ENCODE data around the gene RNLS. TPM values are rescaled to one million over a fixed set of nuclear protein-coding genes. Genes with fewer than 3 reads are reported as not detected.
"Not testable (repeated sequence)": the region's sequence is repeated elsewhere in the genome, so short reads cannot be mapped to it uniquely, and the experiment has no call there.

RNLS gene
- total RNA-seq, 4 donors from 2014 or later = 10.6 to 38.7 (median 28.2) TPM

DNA sequence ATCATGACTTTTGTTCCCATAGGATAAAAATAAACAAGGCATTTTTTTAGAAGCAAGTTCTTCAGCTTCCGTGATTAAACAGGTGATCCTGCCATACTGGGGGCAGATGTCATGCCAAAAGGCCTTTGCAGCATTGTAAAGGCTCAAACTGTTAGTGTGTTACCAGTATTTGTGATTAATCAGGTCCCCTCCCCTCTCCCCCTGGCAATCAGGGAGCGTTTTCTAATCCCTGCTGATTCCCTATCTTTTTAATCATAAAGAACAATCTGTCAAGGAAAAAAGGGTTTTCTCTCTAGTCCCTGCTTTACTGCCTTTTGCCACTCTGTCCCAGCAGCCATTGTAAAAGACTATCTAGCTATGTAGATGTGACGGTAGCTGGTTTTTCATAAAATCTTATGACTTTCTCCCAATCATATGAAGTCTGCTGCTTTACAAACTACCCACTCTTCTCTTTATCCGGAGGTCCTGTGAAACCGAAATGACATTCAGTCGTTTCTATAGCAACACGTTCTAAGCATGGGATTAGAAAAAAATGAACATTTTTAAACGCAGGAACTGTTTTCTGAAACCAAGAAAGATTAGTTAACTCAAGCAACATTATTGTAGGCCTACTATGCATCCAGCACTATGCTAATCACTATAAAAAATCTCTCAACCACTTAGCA lies 210.9 kb downstream of the RNLS start:
- no peak overlapping the region for H3K4me3 ChIP-seq (replicated peaks in 1 of 3)
- no peaks in the 10 kb centered on the region for H3K9me3 ChIP-seq
- intact Hi-C loops (cut with DNase I) = no loop called here
- H3K4me1 ChIP-seq = peaks cover 0 to 5% of the 10 kb centered on the region in 2 donors
- H3K27me3 ChIP-seq = no peaks in the 10 kb centered on the region
- H3K36me3 ChIP-seq = no peaks in the 10 kb centered on the region
- DNase-seq = no peak
- H3K27ac ChIP-seq = no peak overlapping the region
- WGBS, 2 donors = 85 to 87% methylated on average over 8 of the region's 8 CpGs
- TF ChIP-seq, protein P1, sequence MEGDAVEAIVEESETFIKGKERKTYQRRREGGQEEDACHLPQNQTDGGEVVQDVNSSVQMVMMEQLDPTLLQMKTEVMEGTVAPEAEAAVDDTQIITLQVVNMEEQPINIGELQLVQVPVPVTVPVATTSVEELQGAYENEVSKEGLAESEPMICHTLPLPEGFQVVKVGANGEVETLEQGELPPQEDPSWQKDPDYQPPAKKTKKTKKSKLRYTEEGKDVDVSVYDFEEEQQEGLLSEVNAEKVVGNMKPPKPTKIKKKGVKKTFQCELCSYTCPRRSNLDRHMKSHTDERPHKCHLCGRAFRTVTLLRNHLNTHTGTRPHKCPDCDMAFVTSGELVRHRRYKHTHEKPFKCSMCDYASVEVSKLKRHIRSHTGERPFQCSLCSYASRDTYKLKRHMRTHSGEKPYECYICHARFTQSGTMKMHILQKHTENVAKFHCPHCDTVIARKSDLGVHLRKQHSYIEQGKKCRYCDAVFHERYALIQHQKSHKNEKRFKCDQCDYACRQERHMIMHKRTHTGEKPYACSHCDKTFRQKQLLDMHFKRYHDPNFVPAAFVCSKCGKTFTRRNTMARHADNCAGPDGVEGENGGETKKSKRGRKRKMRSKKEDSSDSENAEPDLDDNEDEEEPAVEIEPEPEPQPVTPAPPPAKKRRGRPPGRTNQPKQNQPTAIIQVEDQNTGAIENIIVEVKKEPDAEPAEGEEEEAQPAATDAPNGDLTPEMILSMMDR (IDR thresholded peaks at IDR 0.05) = no peak
- TF ChIP-seq POLR2A (IDR thresholded peaks at IDR 0.05) = no peak

DNA sequence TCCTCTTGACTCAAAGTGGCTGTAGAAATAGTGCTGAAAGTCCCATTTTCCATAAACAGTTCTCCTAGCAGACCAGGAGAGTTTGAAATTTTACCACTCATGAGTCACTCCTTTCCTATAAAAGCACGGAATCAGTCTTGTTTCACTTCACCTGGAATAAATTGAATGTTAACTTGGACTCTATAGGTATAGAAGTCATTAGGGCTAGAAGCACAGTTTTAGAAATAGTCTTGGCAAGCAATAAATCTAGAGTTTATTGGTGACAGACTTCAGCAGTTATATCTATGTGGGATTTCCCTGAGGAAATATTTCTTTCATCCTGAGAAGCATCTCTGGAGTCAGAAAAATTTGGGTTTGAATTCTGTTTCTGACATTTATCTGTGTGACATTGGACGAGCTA lies 212.4 kb downstream of the RNLS start:
- Histone ChIP-seq H3K9me3 (no peaks in the 10 kb centered on the region), H3K27me3 (no peaks in the 10 kb centered on the region), H3K36me3 (no peaks in the 10 kb centered on the region), H3K4me3 (replicated peaks in 1 of 3) (no peak overlapping the region), H3K4me1 (peaks cover 0 to 6% of the 10 kb centered on the region in 2 donors), H3K27ac (no peak overlapping the region)
- DNase-seq = no peak
- WGBS, 2 donors = 83 to 95% methylated on average over 2 of the region's 2 CpGs
- intact Hi-C loops (cut with DNase I) = no loop called here
- TF ChIP-seq, protein P1 (IDR thresholded peaks at IDR 0.05) = no peak
- TF ChIP-seq POLR2A (IDR thresholded peaks at IDR 0.05) = no peak

DNA sequence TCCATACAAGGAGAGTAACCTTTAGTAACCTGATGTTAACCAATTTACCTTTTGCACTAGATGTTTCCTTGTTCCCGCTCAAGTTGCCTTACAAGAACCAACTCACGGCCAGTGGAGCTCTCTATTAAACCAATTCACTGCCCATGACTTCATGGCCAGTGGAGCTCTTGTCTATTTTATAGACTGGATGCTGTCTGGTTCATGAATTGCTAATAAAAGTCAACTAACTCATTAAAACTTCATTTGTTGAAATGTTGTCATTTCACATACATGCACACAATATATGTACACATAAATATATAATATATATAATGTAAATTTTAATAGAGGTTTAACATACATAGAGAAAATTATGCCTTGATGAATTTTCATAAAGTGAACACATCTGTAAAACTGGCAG lies 216.3 kb downstream of the RNLS start:
- TF ChIP-seq, protein P1 (IDR thresholded peaks at IDR 0.05) = no peak
- no peak for TF ChIP-seq POLR2A (IDR thresholded peaks at IDR 0.05)
- intact Hi-C loops (cut with DNase I) = no loop called here
- DNase-seq = no peak
- no peaks in the 10 kb centered on the region for H3K36me3 ChIP-seq
- peaks cover 5 to 11% of the 10 kb centered on the region in 2 donors for H3K4me1 ChIP-seq
- H3K27me3 ChIP-seq = no peaks in the 10 kb centered on the region
- no peaks in the 10 kb centered on the region for H3K9me3 ChIP-seq
- WGBS, 2 donors = 94 to 96% methylated on average over 2 of the region's 2 CpGs
- no peak overlapping the region for H3K27ac ChIP-seq
- H3K4me3 ChIP-seq (replicated peaks in 1 of 3) = no peak overlapping the region

DNA sequence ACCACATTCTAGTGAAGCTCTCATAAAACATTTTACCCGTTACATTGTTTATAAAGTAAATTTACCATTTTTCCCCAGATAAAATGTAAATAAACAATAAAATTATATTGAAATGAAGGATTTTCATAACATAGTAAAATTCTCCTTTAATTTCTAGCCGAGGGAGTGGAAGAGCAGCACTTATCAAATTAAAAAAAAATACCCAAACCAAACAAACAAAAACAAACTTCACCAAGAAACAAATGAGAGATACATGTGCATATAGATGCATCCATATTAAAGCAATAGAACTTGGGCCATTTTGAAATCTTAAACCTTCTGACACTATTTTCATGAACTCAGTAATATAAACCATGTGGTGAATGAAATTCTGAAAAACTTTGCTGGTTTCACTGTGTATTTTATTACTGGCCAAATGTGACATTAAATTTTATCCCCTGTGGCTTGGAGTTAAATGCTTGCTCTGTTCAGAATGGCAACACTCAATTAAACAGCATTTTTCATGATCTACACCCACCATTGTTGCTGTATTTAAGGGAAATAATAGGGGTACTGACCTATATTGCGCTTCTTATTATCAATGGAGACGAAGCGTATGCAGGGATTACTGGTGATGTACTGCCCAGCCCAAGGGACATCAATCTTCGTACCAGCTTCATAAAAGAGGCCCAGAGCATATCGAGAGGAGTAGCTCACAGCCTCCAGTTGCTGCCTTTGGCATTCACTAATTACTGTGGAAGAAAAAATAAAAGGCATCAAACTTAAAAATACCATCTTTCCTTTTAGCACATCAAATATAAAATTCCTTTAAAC lies 220.9 kb downstream of the RNLS start:
- H3K9me3 ChIP-seq = no peaks in the 10 kb centered on the region
- H3K27me3 ChIP-seq = no peaks in the 10 kb centered on the region
- H3K4me3 ChIP-seq (replicated peaks in 1 of 3) = no peak overlapping the region
- peaks cover 5 to 11% of the 10 kb centered on the region in 2 donors for H3K4me1 ChIP-seq
- intact Hi-C loops (cut with DNase I) = no loop called here
- H3K27ac ChIP-seq = no peak overlapping the region
- H3K36me3 ChIP-seq = no peaks in the 10 kb centered on the region
- DNase-seq = no peak
- TF ChIP-seq, protein P1 (IDR thresholded peaks at IDR 0.05) = no peak
- TF ChIP-seq POLR2A (IDR thresholded peaks at IDR 0.05) = no peak
- 92 to 95% methylated on average over 7 of the region's 7 CpGs for WGBS, 2 donors

DNA sequence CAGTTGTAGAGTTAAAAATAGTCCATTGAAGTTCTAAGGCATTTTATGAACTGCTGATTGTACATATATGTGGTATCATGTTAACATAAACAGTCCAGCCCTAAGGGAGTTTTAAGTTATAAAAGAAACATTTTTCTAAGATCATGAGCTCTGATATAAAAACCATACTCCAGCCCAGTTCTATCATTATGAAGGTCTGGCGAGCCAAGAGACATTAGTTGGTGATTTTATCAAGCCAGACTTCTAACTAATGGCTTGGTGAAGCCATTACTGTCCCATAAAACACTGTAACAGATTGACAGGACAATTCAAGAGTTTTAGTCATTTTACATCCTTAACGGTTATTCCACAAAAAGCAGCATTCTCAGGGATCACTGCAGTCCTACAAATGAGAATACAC lies 221.6 kb downstream of the RNLS start:
- H3K27me3 ChIP-seq = no peaks in the 10 kb centered on the region
- no peak for DNase-seq
- 71 to 80% methylated on average over 2 of the region's 2 CpGs for WGBS, 2 donors
- no peaks in the 10 kb centered on the region for H3K36me3 ChIP-seq
- no peak overlapping the region for H3K27ac ChIP-seq
- no peaks in the 10 kb centered on the region for H3K9me3 ChIP-seq
- H3K4me1 ChIP-seq = peaks cover 5 to 11% of the 10 kb centered on the region in 2 donors
- intact Hi-C loops (cut with DNase I) = no loop called here
- no peak overlapping the region for H3K4me3 ChIP-seq (replicated peaks in 1 of 3)
- no peak for TF ChIP-seq POLR2A (IDR thresholded peaks at IDR 0.05)
- TF ChIP-seq, protein P1 (IDR thresholded peaks at IDR 0.05) = no peak

DNA sequence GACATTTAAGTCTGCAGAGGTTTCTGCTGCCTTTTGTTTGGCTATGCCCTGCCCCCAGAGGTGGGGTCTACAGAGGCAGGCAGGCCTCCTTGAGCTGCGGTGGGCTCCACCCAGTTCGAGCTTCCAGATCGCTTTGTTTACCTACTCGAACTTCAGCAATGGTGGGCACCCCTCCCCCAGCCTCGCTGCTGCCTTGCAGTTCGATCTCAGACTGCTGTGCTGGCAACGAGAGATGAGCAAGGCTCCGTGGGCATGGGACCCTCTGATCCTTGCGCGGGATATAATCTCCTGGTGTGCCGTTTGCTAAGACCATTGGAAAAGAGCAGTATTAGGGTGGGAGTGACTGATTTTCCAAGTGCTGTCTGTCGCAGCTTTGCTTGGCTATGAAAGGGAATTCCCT lies 227.4 kb downstream of the RNLS start:
- H3K9me3 ChIP-seq; DNase-seq; H3K4me1 ChIP-seq; H3K27ac ChIP-seq; H3K4me3 ChIP-seq (replicated peaks in 1 of 3); intact Hi-C loops (cut with DNase I); H3K27me3 ChIP-seq; H3K36me3 ChIP-seq: not testable (repeated sequence)
- 92 to 100% methylated on average over 12 of the region's 12 CpGs for WGBS, 2 donors

Measured in thyroid gland (tissue), 4 donors.